Keratinocyte (primary cell): ENCODE data around the gene SSR1. TPM values are rescaled to one million over a fixed set of nuclear protein-coding genes. Genes with fewer than 3 reads are reported as not detected.

Experiments used
- DNase-seq: peaks from one replicate; pipeline ENCODE4 v3.0.0-alpha.2; 2011; ENCODE audit warnings: low read depth, missing footprints, low spot score
- FAIRE-seq: peaks from 2 replicates; lab custom pipeline; 2011; peaks lifted over from hg19 to GRCh38; lab: Jason Lieb, UNC
- H2AFZ ChIP-seq: 2 replicates; pipeline ENCODE4 v1.6.0; 2012; ENCODE audit warnings: low read length, control low read depth, inconsistent platforms; ENCODE audit not compliant: control insufficient read depth
- H3K27ac ChIP-seq: 2 replicates; pipeline ENCODE4 v1.5.1; 2011; ENCODE audit warnings: low read length; ENCODE audit not compliant: control insufficient read depth, insufficient read depth
- H3K27me3 ChIP-seq: 3 replicates; pipeline ENCODE4 v1.6.0; 2011; ENCODE audit warnings: low read length; ENCODE audit not compliant: control insufficient read depth, insufficient read depth; ENCODE audit errors: extremely low read depth
- H3K36me3 ChIP-seq, 2 experiments: 2 replicates in 1 of 2; 3 replicates in 1 of 2; pipeline ENCODE4 v1.5.1; 2011; ENCODE audit warnings: low read length in 2 of 2, mild to moderate bottlenecking in 1 of 2; ENCODE audit not compliant: control insufficient read depth in 2 of 2, insufficient read depth in 2 of 2; ENCODE audit errors: extremely low read depth in 1 of 2
- H3K4me1 ChIP-seq: 3 replicates; pipeline ENCODE4 v1.5.1; 2011; ENCODE audit warnings: low read length; ENCODE audit not compliant: control insufficient read depth, insufficient read depth; ENCODE audit errors: extremely low read depth
- H3K4me2 ChIP-seq: 3 replicates; pipeline ENCODE4 v1.6.0; 2011; ENCODE audit warnings: low read depth, low read length; ENCODE audit not compliant: control insufficient read depth, insufficient read depth; ENCODE audit errors: extremely low read depth
- H3K4me3 ChIP-seq, 3 experiments: fragments of 200-600 bp in 1 of 3; sonication (generic) in 1 of 3; 2 replicates in 2 of 3; 3 replicates in 1 of 3; pipeline ENCODE4 v1.5.1; 2011 to 2016; ENCODE audit warnings: low read length in 3 of 3, mild to moderate bottlenecking in 3 of 3, control low read depth in 2 of 3, inconsistent platforms in 1 of 3, low read depth in 1 of 3, mixed read lengths in 1 of 3, mixed run types in 1 of 3, moderate library complexity in 1 of 3; ENCODE audit not compliant: control insufficient read depth in 2 of 3, insufficient read depth in 2 of 3; ENCODE audit errors: extremely low read depth in 1 of 3
- H3K79me2 ChIP-seq: 2 replicates; pipeline ENCODE4 v1.6.0; 2012; ENCODE audit warnings: low read length; ENCODE audit not compliant: control insufficient read depth, insufficient read depth
- H3K9ac ChIP-seq: 3 replicates; pipeline ENCODE4 v1.6.0; 2011; ENCODE audit warnings: low read length; ENCODE audit not compliant: control insufficient read depth, insufficient read depth; ENCODE audit errors: extremely low read depth
- H3K9me1 ChIP-seq: 3 replicates; pipeline ENCODE4 v1.6.0; 2011; ENCODE audit warnings: low read length; ENCODE audit not compliant: control insufficient read depth, insufficient read depth; ENCODE audit errors: extremely low read depth
- H3K9me3 ChIP-seq: 2 replicates; pipeline ENCODE4 v1.5.1; 2012; ENCODE audit warnings: low read depth, low read length; ENCODE audit not compliant: control insufficient read depth
- H4K20me1 ChIP-seq: 3 replicates; pipeline ENCODE4 v1.6.0; 2011; ENCODE audit warnings: low read length; ENCODE audit not compliant: control insufficient read depth, insufficient read depth; ENCODE audit errors: extremely low read depth
- CTCF ChIP-seq, 3 experiments: IDR thresholded peaks in 1 of 3; conservative IDR thresholded peaks in 1 of 3; optimal IDR thresholded peaks in 1 of 3; 2 replicates in 2 of 3; 3 replicates in 1 of 3; pipeline versions ENCODE3 to v1.5.1; 2011; ENCODE audit warnings: low read length in 3 of 3, mild to moderate bottlenecking in 3 of 3, moderate library complexity in 2 of 3, control low read depth in 1 of 3, inconsistent platforms in 1 of 3; ENCODE audit not compliant: insufficient read depth in 2 of 3; ENCODE audit errors: extremely low read depth in 1 of 3
- EZH2 ChIP-seq: IDR thresholded peaks from one replicate; pipeline ENCODE4 v1.6.1; 2012; ENCODE audit warnings: inconsistent platforms, mild to moderate bottlenecking, low read length, moderate library complexity
- dilution Hi-C: fragments of 300-500 bp; cut with MboI; formaldehyde crosslinking; loops from one replicate; pipeline ENCODE4 v1.7.0; 2020; ENCODE audit warnings: low sequenced_read_pairs; ENCODE audit not compliant: extremely low pct_ligation_motif_present
- polyA plus RNA-seq, 5 experiments: library from polyadenylated mRNA; depleted of rRNA in 3 of 5; stranded (reverse) in 3 of 5; stranded (forward) in 1 of 5; unstranded in 1 of 5; fragments of >200 nt; gene quantifications; 1 replicate in 1 of 5; 2 replicates in 3 of 5; 3 replicates in 1 of 5; pipeline versions ENCODE4 v1.2.1 to v1.2.3, GENCODE V29; 2011 to 2012; ENCODE audit warnings: missing spikeins in 2 of 5, low read depth in 1 of 5, low replicate concordance in 1 of 5

The SSR1 gene
- polyA plus RNA-seq, 1 donor (not counting 4 experiments of a cell fraction or from before 2014, with no cell fraction given), result 188 TPM

GRCh38 chr6:7341989-7342742, 29.2 kb upstream of the SSR1 start:
- peaks cover 1% of the 10 kb centered on the region for H3K4me1 ChIP-seq
- no peaks in the 10 kb centered on the region for H3K27me3 ChIP-seq
- no peaks in the 10 kb centered on the region for H3K36me3 ChIP-seq
- no peaks in the 10 kb centered on the region for H3K9me3 ChIP-seq
- H3K9me1 ChIP-seq, result no peaks in the 10 kb centered on the region
- dilution Hi-C loops, result no loop called here
- H2AFZ ChIP-seq, result no peak overlapping the region
- H3K79me2 ChIP-seq, result no peaks in the 10 kb centered on the region
- no peak for FAIRE-seq
- TF ChIP-seq EZH2, result no peak
- TF ChIP-seq CTCF (optimal IDR thresholded peaks at IDR 0.05 in 1 of 3, IDR thresholded peaks at IDR 0.05 in 1 of 3, conservative IDR thresholded peaks at IDR 0.05 in 1 of 3; ENCODE audit: extremely low read depth in 1 of 3, insufficient read depth in 2 of 3, low read length in 3 of 3), result no peak
- H4K20me1 ChIP-seq, result no peaks in the 10 kb centered on the region
- H3K27ac ChIP-seq, result no peak overlapping the region
- H3K9ac ChIP-seq, result no peak overlapping the region
- no peak overlapping the region for H3K4me2 ChIP-seq
- no peak overlapping the region for H3K4me3 ChIP-seq
- DNase-seq, result no peak

- no peak overlapping the region for H3K9ac ChIP-seq
- H3K9me1 ChIP-seq, result no peaks in the 10 kb centered on the region
- no peak for DNase-seq
- dilution Hi-C loops, result no loop called here
- no peak overlapping the region for H3K4me3 ChIP-seq
- no peak overlapping the region for H2AFZ ChIP-seq
- H3K79me2 ChIP-seq, result no peaks in the 10 kb centered on the region
- no peaks in the 10 kb centered on the region for H3K9me3 ChIP-seq
- no peak overlapping the region for H3K4me2 ChIP-seq
- no peaks in the 10 kb centered on the region for H4K20me1 ChIP-seq
- TF ChIP-seq CTCF (optimal IDR thresholded peaks at IDR 0.05 in 1 of 3, IDR thresholded peaks at IDR 0.05 in 1 of 3, conservative IDR thresholded peaks at IDR 0.05 in 1 of 3; ENCODE audit: extremely low read depth in 1 of 3, insufficient read depth in 2 of 3, low read length in 3 of 3) (no peak), EZH2 (no peak)
- no peak for FAIRE-seq
- H3K4me1 ChIP-seq, result no peaks in the 10 kb centered on the region
- no peaks in the 10 kb centered on the region for H3K27me3 ChIP-seq
- H3K27ac ChIP-seq, result no peak overlapping the region
- H3K36me3 ChIP-seq, result no peaks in the 10 kb centered on the region
Measured at GRCh38 chr6:7341271-7341670, 28.3 kb upstream of the SSR1 start.
